HepG2 (cell line): ENCODE results near the gene GNG3. TPM values are rescaled to one million over a fixed set of nuclear protein-coding genes. Genes with fewer than 3 reads are reported as not detected.
A peak's percentile ranks its signal among the peaks of the same experiment; 100 is the strongest.

Experiments used
- ELF3 ChIP-seq: IDR thresholded peaks from 2 replicates; pipeline ENCODE4 v1.6.1; 2016; ENCODE audit warnings: missing genetic modification reagents, missing compliant biosample characterization
- ETV5 ChIP-seq: IDR thresholded peaks from 2 replicates; pipeline ENCODE4 v1.6.1; 2018; ENCODE audit warnings: missing biosample characterization, missing genetic modification reagents, inconsistent platforms, borderline replicate concordance
- FOXA1 ChIP-seq, 2 experiments: fragments of 450-650 bp in 1 of 2; sonication (generic) in 1 of 2; formaldehyde crosslinking in 1 of 2; IDR thresholded peaks; 2 replicates each; pipeline versions ENCODE4 v1.4.0 to v1.6.1; 2016 to 2020; ENCODE audit warnings: missing genetic modification reagents in 1 of 2
- GATAD1 ChIP-seq: IDR thresholded peaks from 2 replicates; pipeline ENCODE4 v1.6.1; 2016; ENCODE audit warnings: missing genetic modification reagents, missing compliant biosample characterization
- HNRNPK ChIP-seq: fragments of 200-400 bp; formaldehyde crosslinking; IDR thresholded peaks from 2 replicates; pipeline ENCODE4 v1.6.1; 2018; ENCODE audit warnings: low read length, low read depth, moderate library complexity, mild to moderate bottlenecking; ENCODE audit not compliant: poor library complexity, severe bottlenecking
- JUNB ChIP-seq: sonication (generic); formaldehyde crosslinking; IDR thresholded peaks from 2 replicates; pipeline ENCODE4 v1.8.0; 2022; ENCODE audit warnings: missing genetic modification reagents, mild to moderate bottlenecking, borderline replicate concordance
- KLF12 ChIP-seq: sonication (generic); formaldehyde crosslinking; IDR thresholded peaks from 2 replicates; pipeline ENCODE4 v1.4.0; 2020; ENCODE audit warnings: missing genetic modification reagents, borderline replicate concordance
- LCORL ChIP-seq, 2 experiments: fragments of 450-650 bp in 1 of 2; sonication (generic) in 1 of 2; formaldehyde crosslinking in 1 of 2; IDR thresholded peaks; 2 replicates each; pipeline versions ENCODE4 v1.5.0 to v1.6.1; 2017 to 2020; ENCODE audit warnings: antibody characterized with exemption in 1 of 2, missing genetic modification reagents in 1 of 2
- NAIF1 ChIP-seq: sonication (generic); formaldehyde crosslinking; IDR thresholded peaks from 2 replicates; pipeline ENCODE4 v1.5.0; 2020; ENCODE audit warnings: mild to moderate bottlenecking, missing genetic modification reagents, borderline replicate concordance
- NR2C2 ChIP-seq: sonication (generic); formaldehyde crosslinking; IDR thresholded peaks from 2 replicates; pipeline ENCODE4 v1.4.0; 2020; ENCODE audit warnings: missing genetic modification reagents, mild to moderate bottlenecking, moderate library complexity, borderline replicate concordance
- RBM22 ChIP-seq: fragments of 200-400 bp; formaldehyde crosslinking; optimal IDR thresholded peaks from 2 replicates; pipeline ENCODE3; 2017; ENCODE audit warnings: mild to moderate bottlenecking, low read length, moderate library complexity
- RFX3 ChIP-seq: IDR thresholded peaks from 2 replicates; pipeline ENCODE4 v1.6.1; 2016; ENCODE audit warnings: missing biosample characterization, missing genetic modification reagents
- SMARCC2 ChIP-seq: fragments of 450-650 bp; IDR thresholded peaks from 2 replicates; pipeline ENCODE4 v1.6.1; 2017; ENCODE audit warnings: antibody characterized with exemption, mild to moderate bottlenecking
- SMARCE1 ChIP-seq: fragments of 450-650 bp; IDR thresholded peaks from 2 replicates; pipeline ENCODE4 v1.6.1; 2017; ENCODE audit warnings: borderline replicate concordance
- SP1 ChIP-seq, 2 experiments: fragments of 450-650 bp in 1 of 2; sonication (generic) in 1 of 2; formaldehyde crosslinking in 1 of 2; IDR thresholded peaks; 2 replicates each; pipeline versions ENCODE4 v1.4.0 to v1.6.1; 2016 to 2020; ENCODE audit warnings: missing genetic modification reagents in 1 of 2
- SP140L ChIP-seq: sonication (generic); formaldehyde crosslinking; IDR thresholded peaks from 2 replicates; pipeline ENCODE4 v1.4.0; 2020; ENCODE audit warnings: missing genetic modification reagents, borderline replicate concordance
- STAT5B ChIP-seq: sonication (generic); formaldehyde crosslinking; IDR thresholded peaks from 2 replicates; pipeline ENCODE4 v1.4.0; 2020; ENCODE audit warnings: missing genetic modification reagents
- WIZ ChIP-seq: sonication (generic); formaldehyde crosslinking; IDR thresholded peaks from 2 replicates; pipeline ENCODE4 v1.5.1; 2020; ENCODE audit warnings: mild to moderate bottlenecking, missing genetic modification reagents
- ZFP36L2 ChIP-seq: sonication (generic); formaldehyde crosslinking; IDR thresholded peaks from 2 replicates; pipeline ENCODE4 v1.4.0; 2020; ENCODE audit warnings: missing genetic modification reagents
- ZNF558 ChIP-seq: sonication (generic); formaldehyde crosslinking; IDR thresholded peaks from 2 replicates; pipeline ENCODE4 v1.9.0; 2022; ENCODE audit warnings: mild to moderate bottlenecking, missing genetic modification reagents, borderline replicate concordance
- ZNF704 ChIP-seq: sonication (generic); formaldehyde crosslinking; IDR thresholded peaks from 2 replicates; pipeline ENCODE4 v1.8.1; 2023; ENCODE audit warnings: mild to moderate bottlenecking, inconsistent platforms, moderate library complexity, missing genetic modification reagents, borderline replicate concordance
- ZNF776 ChIP-seq: sonication (generic); formaldehyde crosslinking; IDR thresholded peaks from 2 replicates; pipeline ENCODE4 v1.4.0; 2020; ENCODE audit warnings: mild to moderate bottlenecking, missing genetic modification reagents
- polyA plus RNA-seq, 8 experiments: library from polyadenylated mRNA; depleted of rRNA in 3 of 8; stranded (reverse) in 7 of 8; unstranded in 1 of 8; fragments of >200 nt; fragmentation: Illumina TruSeq in 4 of 8; extraction: Trizol in 4 of 8; gene quantifications; 2 replicates each; pipeline versions ENCODE4 v1.2.1 to v1.2.3, GENCODE V29; 2011 to 2016; ENCODE audit warnings: low read depth in 4 of 8, missing spikeins in 1 of 8, mixed read lengths in 1 of 8; ENCODE audit not compliant: insufficient read depth in 1 of 8
- total RNA-seq, 5 experiments: library from RNA; depleted of rRNA; stranded (reverse); fragments of >200 nt; fragmentation: Illumina TruSeq; extraction: Trizol; gene quantifications; 2 replicates each; pipeline ENCODE4 v1.2.3, GENCODE V29; 2016; ENCODE audit warnings: low read depth in 1 of 5
- TF ChIP-seq, protein P1 (sequence below): sonication (generic); formaldehyde crosslinking; IDR thresholded peaks from 2 replicates; pipeline ENCODE4 v1.4.0; 2020; ENCODE audit warnings: missing genetic modification reagents, borderline replicate concordance
- TF ChIP-seq, protein P2 (sequence below): sonication (generic); formaldehyde crosslinking; IDR thresholded peaks from 2 replicates; pipeline ENCODE4 v1.5.1; 2020; ENCODE audit warnings: missing genetic modification reagents, mild to moderate bottlenecking, borderline replicate concordance
- TF ChIP-seq, protein P3 (sequence below): IDR thresholded peaks from 2 replicates; pipeline ENCODE4 v1.6.1; 2018; ENCODE audit warnings: missing genetic modification reagents

Gene GNG3
- total and polyA plus RNA-seq, 2 of the 13 experiments (the other 11 are each of a cell fraction or from before 2014, with no cell fraction given): not detected

GRCh38 chr11:62665075-62665598 lies 42.3 kb upstream of the GNG3 start, which contains the start of the genes C11orf98 and CSKMT (continued):
- TF ChIP-seq ETV5 (CRISPR knock-in tag) (peak; percentile 82), FOXA1 (IDR thresholded peaks at IDR 0.05) (no peak), FOXA1 (CRISPR knock-in tag; IDR thresholded peaks at IDR 0.05) (no peak), LCORL (IDR thresholded peaks at IDR 0.05) (no peak), LCORL (CRISPR knock-in tag; IDR thresholded peaks at IDR 0.05) (no peak), SP1 (IDR thresholded peaks at IDR 0.05) (peak; percentile 60; the same call in 1 of the 2 replicates), SP1 (CRISPR knock-in tag; IDR thresholded peaks at IDR 0.05) (peak; percentile 97), ZNF776 (CRISPR knock-in tag) (peak; percentile 84), HNRNPK (peak; percentile 74), KLF12 (CRISPR knock-in tag) (0 out of 2 replicates have a peak, but pooled peaks have one; percentile 82), SP140L (no peak), ZFP36L2 (no peak), RFX3 (0 out of 2 replicates have a peak, but pooled peaks have one; percentile 10), NAIF1 (CRISPR knock-in tag) (peak; percentile 81; the same call in 1 of the 2 replicates), JUNB (CRISPR knock-in tag) (no peak), RBM22 (peak; percentile 8), ZNF704 (CRISPR knock-in tag) (peak; percentile 96; the same call in 1 of the 2 replicates), ZNF558 (CRISPR knock-in tag) (no peak), SMARCE1 (no peak), ELF3 (CRISPR knock-in tag) (peak; percentile 68; the same call in 1 of the 2 replicates), STAT5B (no peak), SMARCC2 (no peak), NR2C2 (CRISPR knock-in tag) (peak; percentile 22; the same call in 1 of the 2 replicates), GATAD1 (peak; percentile 62; the same call in 1 of the 2 replicates), WIZ (CRISPR knock-in tag) (0 out of 2 replicates have a peak, but pooled peaks have one; percentile 10)
- TF ChIP-seq, protein P1, sequence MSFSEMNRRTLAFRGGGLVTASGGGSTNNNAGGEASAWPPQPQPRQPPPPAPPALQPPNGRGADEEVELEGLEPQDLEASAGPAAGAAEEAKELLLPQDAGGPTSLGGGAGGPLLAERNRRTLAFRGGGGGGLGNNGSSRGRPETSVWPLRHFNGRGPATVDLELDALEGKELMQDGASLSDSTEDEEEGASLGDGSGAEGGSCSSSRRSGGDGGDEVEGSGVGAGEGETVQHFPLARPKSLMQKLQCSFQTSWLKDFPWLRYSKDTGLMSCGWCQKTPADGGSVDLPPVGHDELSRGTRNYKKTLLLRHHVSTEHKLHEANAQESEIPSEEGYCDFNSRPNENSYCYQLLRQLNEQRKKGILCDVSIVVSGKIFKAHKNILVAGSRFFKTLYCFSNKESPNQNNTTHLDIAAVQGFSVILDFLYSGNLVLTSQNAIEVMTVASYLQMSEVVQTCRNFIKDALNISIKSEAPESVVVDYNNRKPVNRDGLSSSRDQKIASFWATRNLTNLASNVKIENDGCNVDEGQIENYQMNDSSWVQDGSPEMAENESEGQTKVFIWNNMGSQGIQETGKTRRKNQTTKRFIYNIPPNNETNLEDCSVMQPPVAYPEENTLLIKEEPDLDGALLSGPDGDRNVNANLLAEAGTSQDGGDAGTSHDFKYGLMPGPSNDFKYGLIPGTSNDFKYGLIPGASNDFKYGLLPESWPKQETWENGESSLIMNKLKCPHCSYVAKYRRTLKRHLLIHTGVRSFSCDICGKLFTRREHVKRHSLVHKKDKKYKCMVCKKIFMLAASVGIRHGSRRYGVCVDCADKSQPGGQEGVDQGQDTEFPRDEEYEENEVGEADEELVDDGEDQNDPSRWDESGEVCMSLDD (CRISPR knock-in tag): no peak
- TF ChIP-seq, protein P2, sequence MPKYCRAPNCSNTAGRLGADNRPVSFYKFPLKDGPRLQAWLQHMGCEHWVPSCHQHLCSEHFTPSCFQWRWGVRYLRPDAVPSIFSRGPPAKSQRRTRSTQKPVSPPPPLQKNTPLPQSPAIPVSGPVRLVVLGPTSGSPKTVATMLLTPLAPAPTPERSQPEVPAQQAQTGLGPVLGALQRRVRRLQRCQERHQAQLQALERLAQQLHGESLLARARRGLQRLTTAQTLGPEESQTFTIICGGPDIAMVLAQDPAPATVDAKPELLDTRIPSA (CRISPR knock-in tag): no peak
- TF ChIP-seq, protein P3, sequence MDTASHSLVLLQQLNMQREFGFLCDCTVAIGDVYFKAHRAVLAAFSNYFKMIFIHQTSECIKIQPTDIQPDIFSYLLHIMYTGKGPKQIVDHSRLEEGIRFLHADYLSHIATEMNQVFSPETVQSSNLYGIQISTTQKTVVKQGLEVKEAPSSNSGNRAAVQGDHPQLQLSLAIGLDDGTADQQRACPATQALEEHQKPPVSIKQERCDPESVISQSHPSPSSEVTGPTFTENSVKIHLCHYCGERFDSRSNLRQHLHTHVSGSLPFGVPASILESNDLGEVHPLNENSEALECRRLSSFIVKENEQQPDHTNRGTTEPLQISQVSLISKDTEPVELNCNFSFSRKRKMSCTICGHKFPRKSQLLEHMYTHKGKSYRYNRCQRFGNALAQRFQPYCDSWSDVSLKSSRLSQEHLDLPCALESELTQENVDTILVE (CRISPR knock-in tag): peak; percentile 74; the same call in 1 of the 2 replicates
